GM18499 (cell line): Measurements from ENCODE around the gene CPEB3.
"Not testable (repeated sequence)": the region's sequence is repeated elsewhere in the genome, so short reads cannot be mapped to it uniquely, and the experiment has no call there.

Experiments
- ATAC-seq: cut with Tn5 transposase; IDR thresholded peaks from one replicate; pipeline ENCODE4 v1.9.1; 2021; ENCODE audit warnings: moderate number of reproducible peaks; ENCODE audit not compliant: insufficient read depth, unreplicated experiment

Gene CPEB3

DNA sequence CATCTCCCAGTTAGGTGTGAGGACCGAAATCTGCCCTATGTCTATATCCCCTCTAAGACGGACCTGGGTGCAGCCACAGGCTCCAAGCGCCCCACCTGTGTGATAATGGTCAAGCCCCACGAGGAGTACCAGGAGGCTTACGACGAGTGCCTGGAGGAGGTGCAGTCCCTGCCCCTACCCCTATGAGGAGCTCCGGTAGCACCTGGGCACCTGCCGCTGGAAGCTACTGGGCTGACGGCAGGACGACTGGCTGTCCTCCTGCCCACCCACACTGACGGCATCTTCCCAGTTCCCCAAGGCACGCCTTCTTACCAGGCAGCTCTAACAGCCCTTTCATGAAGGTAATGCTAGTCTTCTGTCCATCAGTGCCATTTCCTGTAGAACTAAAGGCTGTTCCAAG is 74.3 kb downstream of the CPEB3 start:
- not testable (repeated sequence) for ATAC-seq

- ATAC-seq, result not testable (repeated sequence)
Observed at GRCh38 chr10:92215222-92215621, 75.7 kb downstream of the CPEB3 start.

GRCh38 chr10:92213049-92213448 is 77.8 kb downstream of the CPEB3 start:
- no peak for ATAC-seq

DNA sequence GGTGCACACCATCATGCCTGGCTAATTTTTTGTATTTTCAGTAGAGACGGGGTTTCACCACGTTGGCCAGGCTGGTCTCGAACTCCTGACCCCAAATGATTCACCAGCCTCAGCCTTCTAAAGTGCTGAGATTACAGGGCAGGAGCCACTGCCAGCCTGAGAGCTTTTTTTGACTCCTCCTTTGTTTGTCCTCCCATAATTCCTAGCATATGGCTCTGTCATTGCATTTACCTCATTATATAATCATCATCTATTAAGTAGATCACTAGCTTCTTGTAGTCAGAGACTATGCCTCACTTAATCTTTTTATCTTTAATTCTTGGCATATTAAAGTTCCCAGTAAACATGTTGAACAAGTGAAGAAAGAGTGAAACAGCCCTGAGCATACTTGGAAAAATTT is 82.1 kb downstream of the CPEB3 start:
- no peak for ATAC-seq

GRCh38 chr10:92208157-92208720 is 82.6 kb downstream of the CPEB3 start:
- ATAC-seq, result no peak

- no peak for ATAC-seq
Observed at GRCh38 chr10:92207061-92207460, 83.8 kb downstream of the CPEB3 start.

GRCh38 chr10:92203919-92204623 is 86.8 kb downstream of the CPEB3 start:
- ATAC-seq, result no peak

GRCh38 chr10:92202536-92202935 is 88.3 kb downstream of the CPEB3 start:
- no peak for ATAC-seq

DNA sequence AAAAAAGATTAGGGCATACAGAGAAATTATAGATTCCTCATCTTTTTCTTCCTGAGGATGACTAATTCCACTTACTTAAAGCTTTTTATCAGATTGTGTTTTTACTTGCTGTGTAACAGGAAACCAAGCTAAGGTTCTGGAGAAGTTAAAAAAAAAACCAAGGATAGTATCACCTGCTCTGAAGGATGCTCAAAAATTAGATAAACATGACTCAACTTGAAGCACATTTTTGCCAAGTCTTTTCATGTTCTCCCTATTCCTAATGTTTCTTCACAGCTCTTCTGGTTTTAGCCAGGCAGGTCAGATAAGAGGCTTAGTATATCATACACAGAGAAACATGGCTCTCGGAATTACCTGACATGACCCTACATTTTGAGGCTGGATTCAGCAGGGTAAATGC is 90.3 kb downstream of the CPEB3 start:
- no peak for ATAC-seq

DNA sequence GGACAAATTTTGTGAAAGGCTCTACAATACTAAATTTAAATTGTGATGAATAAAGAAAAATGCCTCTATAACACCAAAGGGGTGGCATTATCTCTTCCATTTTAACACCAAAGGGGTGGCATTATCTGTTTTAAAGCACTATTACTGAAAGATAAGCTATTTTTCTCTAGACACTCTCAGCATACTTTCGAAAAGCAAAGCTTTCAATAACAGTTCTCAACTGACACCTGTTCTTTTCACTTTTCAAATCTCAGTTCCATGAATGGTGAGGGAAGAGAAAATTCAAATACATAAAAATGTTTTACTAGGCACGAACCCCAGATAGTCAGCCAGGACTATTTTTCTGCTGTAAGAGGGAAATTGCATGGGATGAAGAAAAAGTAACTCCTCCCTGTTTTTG is 103.8 kb downstream of the CPEB3 start:
- no peak for ATAC-seq

DNA sequence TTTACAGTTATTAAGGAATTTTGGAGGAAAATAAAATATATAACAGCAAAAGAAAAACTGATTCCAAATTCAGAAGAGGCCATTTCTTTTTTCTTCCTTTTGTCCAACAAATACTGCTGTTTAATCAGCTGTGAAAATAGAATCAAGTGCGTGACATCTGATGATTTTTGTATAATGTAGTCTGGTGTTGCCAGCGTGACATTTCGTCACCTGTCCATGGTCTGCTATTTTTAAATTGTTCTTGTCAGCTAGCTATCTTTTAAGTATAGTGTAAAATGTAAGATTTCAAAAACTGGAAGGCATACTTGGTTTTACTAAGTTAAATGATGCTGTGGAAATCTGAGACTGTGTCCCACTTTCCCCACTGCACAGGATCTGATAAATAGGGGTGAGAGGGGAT is 105.9 kb downstream of the CPEB3 start:
- no peak for ATAC-seq

GRCh38 chr10:92183199-92183598 is 107.7 kb downstream of the CPEB3 start:
- ATAC-seq, result no peak

DNA sequence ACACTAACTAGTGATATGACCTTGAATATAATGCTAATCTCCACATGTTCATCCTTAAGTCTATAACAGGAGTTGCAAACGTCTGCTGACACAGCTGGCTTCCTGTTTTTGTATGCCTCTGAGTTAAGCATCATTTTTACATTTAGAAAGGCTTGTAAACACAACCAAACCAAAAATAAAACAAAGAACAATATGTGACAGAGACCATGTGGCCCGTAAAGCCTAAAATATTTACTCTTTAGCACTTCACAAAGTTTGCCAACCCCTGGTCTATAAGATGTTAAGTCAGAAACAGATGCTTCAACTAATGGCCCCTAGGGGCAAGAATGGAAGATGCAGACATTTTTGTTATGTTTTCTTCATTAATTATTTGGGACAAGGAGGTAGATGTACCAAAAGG is 109.3 kb downstream of the CPEB3 start:
- no peak for ATAC-seq

- no peak for ATAC-seq
Observed at GRCh38 chr10:92180399-92180798, 110.5 kb downstream of the CPEB3 start.

DNA sequence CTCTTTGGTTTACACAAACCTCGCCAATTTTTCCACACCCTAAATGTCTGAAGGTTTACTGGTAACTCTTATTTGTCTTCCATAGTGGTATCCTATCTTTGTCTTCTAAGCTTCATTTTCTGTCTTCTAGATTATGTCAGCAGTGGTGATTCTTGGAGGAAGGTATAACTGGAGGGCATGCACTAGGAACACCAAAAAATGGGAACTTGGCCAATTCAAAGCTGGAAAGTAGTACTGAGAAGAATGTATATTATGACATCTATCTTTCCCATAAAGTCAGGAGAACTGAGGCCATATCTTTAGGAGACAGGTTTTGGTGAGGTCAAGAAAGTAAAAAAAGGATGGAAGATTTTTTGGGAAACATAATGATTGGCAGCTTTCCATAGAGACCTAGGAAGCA is 113.3 kb downstream of the CPEB3 start:
- ATAC-seq, result no peak

GRCh38 chr10:92175164-92175563 is 115.7 kb downstream of the CPEB3 start:
- no peak for ATAC-seq

GRCh38 chr10:92173996-92174395 is 116.9 kb downstream of the CPEB3 start:
- ATAC-seq, result no peak

DNA sequence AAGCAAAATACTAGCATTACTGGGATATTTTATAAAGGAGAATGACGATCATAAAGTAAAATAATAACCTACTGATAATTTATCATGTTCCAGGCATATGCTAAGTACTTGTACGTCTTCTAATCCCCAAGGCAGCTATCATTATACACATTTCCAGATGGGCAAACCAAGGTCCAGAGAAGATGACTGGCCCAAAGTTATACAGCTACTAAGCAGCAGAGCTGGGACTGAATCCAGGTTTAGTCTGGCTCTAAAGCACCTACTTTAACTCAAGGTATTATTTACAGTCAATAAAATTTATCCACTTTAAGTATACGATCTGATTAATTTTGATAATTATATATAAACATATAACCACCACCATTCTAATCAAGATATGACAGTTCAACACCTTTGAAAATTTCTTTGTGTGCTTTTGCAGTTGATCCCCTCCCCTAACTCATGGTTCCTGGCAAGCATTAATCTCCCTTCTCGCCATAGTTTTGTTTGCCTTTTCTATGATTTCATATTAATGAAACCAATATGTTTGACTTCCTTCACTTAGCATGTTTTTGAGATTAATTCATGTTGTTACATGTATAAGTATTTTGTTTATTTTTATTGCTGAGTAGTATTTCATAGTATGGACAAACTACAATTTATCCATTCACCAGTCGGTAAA is 126.7 kb downstream of the CPEB3 start:
- ATAC-seq, result no peak

DNA sequence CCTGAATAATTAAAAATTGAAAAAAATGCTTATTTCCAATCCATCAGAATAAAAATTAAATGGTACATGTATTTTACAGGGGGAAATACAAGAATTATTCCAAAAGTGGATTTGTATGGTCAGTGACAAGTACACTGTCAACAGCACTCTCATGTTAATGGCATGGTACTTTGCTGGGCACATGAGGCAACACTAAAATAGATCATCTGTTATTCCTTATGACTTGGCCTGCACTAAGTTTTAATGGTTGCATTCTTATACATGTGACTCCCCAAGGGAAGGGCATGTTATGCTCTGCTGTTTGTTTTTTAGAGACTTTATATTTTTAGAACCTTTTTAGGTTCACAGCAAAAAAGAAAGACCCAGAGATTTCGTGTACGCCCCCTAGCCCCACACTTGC is 128.3 kb downstream of the CPEB3 start:
- no peak for ATAC-seq

DNA sequence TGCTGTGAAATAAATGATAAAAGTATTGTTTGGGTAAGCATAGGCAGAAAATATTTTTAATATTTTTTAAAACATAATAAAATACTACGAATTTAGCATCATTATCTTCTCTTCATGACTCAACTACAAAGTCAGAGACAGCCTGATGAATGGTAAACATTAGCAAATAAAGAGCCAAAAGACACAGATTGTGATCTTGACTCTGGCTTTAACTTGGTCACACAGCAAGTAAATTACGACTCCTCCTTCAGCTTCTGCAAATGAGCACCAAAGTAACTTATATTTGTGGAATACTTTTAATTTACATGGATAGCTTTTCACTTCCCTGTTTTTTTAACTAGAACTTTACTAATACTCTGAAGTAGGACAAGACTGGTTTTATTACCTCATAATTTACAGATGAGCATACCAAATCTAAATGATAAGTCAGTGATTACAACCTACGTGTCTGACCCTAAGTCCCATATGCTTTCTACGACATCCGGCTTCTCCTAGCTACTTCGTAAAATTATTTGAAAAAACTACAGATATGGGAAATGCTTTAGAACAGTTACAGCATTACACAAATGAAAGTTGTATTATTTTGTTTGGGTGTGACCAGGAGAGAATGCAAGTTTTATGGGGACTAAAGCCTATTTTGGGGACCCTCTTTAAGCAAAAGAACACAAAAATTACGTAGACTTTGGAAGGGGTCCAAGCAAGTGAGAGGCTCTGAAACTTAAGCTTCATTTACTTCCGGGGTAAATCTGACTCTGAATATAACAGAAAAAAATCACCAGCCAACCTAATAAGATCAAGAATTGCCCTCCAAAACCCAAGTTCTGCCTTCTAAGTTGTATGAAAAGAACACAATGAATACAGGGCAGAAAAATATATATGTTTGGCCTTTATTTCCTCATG is 133.8 kb downstream of the CPEB3 start:
- ATAC-seq, result no peak

DNA sequence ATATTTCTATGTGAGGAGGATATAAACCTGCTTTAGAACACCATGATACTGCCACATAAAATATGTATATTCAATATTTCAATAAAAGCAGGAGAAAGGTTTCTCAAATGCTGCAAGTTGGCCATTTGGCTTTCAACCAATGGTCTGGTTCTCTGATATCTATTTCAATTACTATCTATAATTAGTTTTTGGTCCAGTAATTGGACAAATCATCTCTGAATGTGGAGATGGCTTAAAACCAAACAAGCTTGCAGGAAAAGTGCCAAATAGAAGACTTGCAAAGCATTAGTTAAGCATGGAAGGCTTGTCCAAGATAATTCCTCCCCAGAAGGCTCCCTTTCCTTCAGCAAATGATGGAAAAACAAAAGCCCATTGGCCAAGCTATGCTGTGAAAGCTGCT is 140.1 kb downstream of the CPEB3 start:
- no peak for ATAC-seq
